ENCODE results near the gene LRRIQ4.

The LRRIQ4 gene

DNA sequence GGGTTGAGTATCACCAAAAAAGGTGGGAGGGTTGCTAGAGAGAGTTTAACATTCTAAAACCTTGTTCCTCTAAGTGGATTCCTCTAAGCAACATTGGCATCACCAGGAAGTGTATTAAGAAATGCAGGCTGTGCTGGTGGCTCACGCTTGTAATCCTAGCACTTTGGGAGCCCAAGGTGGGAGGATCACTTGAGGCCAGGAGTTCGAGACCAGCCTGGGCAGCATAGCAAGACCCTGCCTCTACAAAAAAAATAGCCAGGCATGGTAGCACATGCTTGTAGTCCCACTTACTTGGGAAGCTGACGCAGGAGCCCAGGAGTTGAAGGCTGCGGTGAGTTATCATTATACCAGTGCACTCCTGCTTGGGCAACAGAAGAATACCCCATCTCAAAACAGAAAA is 34.8 kb upstream of the LRRIQ4 start:
- TF ChIP-seq, protein P1, sequence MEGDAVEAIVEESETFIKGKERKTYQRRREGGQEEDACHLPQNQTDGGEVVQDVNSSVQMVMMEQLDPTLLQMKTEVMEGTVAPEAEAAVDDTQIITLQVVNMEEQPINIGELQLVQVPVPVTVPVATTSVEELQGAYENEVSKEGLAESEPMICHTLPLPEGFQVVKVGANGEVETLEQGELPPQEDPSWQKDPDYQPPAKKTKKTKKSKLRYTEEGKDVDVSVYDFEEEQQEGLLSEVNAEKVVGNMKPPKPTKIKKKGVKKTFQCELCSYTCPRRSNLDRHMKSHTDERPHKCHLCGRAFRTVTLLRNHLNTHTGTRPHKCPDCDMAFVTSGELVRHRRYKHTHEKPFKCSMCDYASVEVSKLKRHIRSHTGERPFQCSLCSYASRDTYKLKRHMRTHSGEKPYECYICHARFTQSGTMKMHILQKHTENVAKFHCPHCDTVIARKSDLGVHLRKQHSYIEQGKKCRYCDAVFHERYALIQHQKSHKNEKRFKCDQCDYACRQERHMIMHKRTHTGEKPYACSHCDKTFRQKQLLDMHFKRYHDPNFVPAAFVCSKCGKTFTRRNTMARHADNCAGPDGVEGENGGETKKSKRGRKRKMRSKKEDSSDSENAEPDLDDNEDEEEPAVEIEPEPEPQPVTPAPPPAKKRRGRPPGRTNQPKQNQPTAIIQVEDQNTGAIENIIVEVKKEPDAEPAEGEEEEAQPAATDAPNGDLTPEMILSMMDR (IDR thresholded peaks at IDR 0.05; ENCODE audit: poor library complexity, severe bottlenecking) = no peak
- peaks cover 8% of the 10 kb centered on the region for H3K4me1 ChIP-seq (ENCODE audit: insufficient read depth, poor library complexity, severe bottlenecking)
- no peak for ATAC-seq (ENCODE audit: low read depth)

DNA sequence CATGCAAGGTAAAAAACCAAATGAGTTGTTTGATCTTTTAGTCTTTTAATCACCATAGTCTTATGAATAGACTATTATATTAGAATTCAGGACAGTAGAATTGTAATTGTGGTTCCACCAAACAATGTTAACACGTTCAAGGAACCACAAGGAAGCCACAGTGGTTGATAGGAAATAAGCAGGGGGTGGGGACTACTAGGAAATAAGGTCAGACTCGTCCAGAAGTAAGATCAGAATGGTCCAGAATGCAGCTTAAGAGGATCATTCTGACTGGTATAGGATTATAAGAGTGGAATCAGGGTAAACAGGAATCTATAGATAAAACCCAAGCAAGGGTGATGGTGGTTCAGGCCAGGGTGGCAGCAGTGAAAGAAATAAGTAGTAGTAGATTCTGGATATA is 31.9 kb upstream of the LRRIQ4 start:
- H3K27ac ChIP-seq (ENCODE audit: poor library complexity, severe bottlenecking) = no peak overlapping the region
- ATAC-seq (ENCODE audit: low read depth) (no peak), DNase-seq (ENCODE audit: low spot score) (no peak)
- TF ChIP-seq, protein P1 (IDR thresholded peaks at IDR 0.05; ENCODE audit: poor library complexity, severe bottlenecking) = no peak
- peaks cover 99% of the 10 kb centered on the region for H3K36me3 ChIP-seq (ENCODE audit: low read depth)
- no peaks in the 10 kb centered on the region for H3K27me3 ChIP-seq (ENCODE audit: insufficient read depth, poor library complexity, severe bottlenecking)
- no peak overlapping the region for H3K4me3 ChIP-seq (ENCODE audit: severe bottlenecking)
- no peaks in the 10 kb centered on the region for H3K9me3 ChIP-seq (ENCODE audit: severe bottlenecking)
- no peaks in the 10 kb centered on the region for H3K4me1 ChIP-seq (ENCODE audit: insufficient read depth, poor library complexity, severe bottlenecking)

More for the DNA sequence above, 34.8 kb upstream of the LRRIQ4 start:
- no peak for DNase-seq (ENCODE audit: low spot score)
- H3K36me3 ChIP-seq (ENCODE audit: low read depth) = peaks cover 88% of the 10 kb centered on the region
- no peak overlapping the region for H3K4me3 ChIP-seq (ENCODE audit: severe bottlenecking)
- no peaks in the 10 kb centered on the region for H3K9me3 ChIP-seq (ENCODE audit: severe bottlenecking)
- no peak overlapping the region for H3K27ac ChIP-seq (ENCODE audit: poor library complexity, severe bottlenecking)
- no peaks in the 10 kb centered on the region for H3K27me3 ChIP-seq (ENCODE audit: insufficient read depth, poor library complexity, severe bottlenecking)

DNA sequence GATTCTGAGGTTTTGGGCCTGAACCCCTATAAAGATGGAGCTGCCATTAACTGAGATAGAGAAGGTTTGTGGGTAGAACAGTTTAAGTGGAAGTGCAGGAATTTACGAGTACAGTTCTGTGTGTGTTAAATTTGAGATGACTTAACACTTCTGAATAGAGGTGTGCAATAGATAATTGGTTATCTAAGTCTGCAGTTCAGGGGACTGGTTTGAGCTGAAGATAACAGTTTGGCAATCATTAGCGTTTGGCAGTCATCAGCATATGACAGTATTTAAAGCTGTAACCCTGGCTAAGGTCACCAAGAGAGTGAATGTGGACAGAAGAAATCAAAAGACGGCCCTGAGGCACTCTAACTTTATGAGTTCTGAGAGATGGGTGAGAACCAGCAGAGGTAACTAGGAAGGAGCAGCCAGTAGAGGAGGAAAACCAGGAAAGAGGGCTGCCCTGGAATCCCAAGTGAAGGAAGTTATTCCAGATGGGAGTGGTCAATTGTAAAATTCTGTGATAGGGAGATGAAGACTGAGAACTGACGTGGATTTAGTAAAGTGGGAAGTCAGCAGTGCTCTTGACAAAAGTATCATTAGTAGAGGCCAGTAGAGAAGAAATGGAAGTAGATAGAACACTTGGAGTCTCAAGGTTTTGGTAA is 31.3 kb upstream of the LRRIQ4 start:
- Histone ChIP-seq H3K4me3 (ENCODE audit: severe bottlenecking) (no peak overlapping the region), H3K9me3 (ENCODE audit: severe bottlenecking) (no peaks in the 10 kb centered on the region), H3K4me1 (ENCODE audit: insufficient read depth, poor library complexity, severe bottlenecking) (no peaks in the 10 kb centered on the region), H3K36me3 (ENCODE audit: low read depth) (peaks cover 99% of the 10 kb centered on the region), H3K27ac (ENCODE audit: poor library complexity, severe bottlenecking) (no peak overlapping the region), H3K27me3 (ENCODE audit: insufficient read depth, poor library complexity, severe bottlenecking) (no peaks in the 10 kb centered on the region)
- no peak for ATAC-seq (ENCODE audit: low read depth)
- TF ChIP-seq, protein P1 (IDR thresholded peaks at IDR 0.05; ENCODE audit: poor library complexity, severe bottlenecking) = no peak
- no peak for DNase-seq (ENCODE audit: low spot score)

DNA sequence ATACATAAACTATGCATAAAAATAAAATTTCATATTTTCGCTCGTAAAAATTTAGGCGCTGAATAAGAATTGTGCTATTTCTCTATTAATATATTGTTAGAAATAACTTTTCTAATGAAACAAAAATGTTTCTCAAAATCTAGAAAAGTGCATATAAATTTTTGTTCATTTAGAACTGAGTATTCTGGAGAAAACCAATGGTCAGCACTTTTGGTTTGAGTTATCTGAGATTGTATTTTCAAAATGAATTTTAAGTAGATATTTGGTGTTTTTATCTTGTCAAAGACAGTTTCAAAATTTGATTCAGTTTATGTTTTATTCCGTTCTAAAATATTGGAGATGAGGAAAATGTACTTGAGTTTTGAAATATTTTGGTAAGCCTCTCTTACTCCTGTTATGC is 25.6 kb upstream of the LRRIQ4 start:
- Histone ChIP-seq H3K36me3 (ENCODE audit: low read depth) (peaks cover 82% of the 10 kb centered on the region), H3K27ac (ENCODE audit: poor library complexity, severe bottlenecking) (no peak overlapping the region), H3K9me3 (ENCODE audit: severe bottlenecking) (no peaks in the 10 kb centered on the region), H3K27me3 (ENCODE audit: insufficient read depth, poor library complexity, severe bottlenecking) (no peaks in the 10 kb centered on the region), H3K4me3 (ENCODE audit: severe bottlenecking) (no peak overlapping the region), H3K4me1 (ENCODE audit: insufficient read depth, poor library complexity, severe bottlenecking) (no peaks in the 10 kb centered on the region)
- DNase-seq (ENCODE audit: low spot score) = no peak
- TF ChIP-seq, protein P1 (IDR thresholded peaks at IDR 0.05; ENCODE audit: poor library complexity, severe bottlenecking) = no peak
- no peak for ATAC-seq (ENCODE audit: low read depth)

DNA sequence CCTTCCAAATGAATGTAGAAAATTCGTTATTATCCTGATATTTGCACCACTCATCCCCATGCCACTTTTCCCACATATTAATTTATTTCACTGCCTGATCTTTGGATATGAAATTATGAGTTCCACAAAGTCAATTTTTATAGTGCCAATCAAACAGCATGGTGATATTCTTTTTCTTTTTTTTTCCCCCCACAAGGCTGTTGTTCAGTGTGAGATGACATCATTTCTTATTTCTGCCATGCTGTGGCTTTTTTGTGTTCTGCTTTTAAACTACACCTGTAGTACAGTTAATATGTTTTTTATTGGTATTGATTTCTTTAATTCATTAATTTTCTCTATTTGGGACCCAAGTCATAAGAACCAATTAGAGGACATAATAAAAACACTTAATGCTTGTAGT is 24.9 kb upstream of the LRRIQ4 start:
- TF ChIP-seq, protein P1 (IDR thresholded peaks at IDR 0.05; ENCODE audit: poor library complexity, severe bottlenecking) = no peak
- H3K9me3 ChIP-seq (ENCODE audit: severe bottlenecking) = no peaks in the 10 kb centered on the region
- DNase-seq (ENCODE audit: low spot score) (no peak), ATAC-seq (ENCODE audit: low read depth) (no peak)
- H3K27ac ChIP-seq (ENCODE audit: poor library complexity, severe bottlenecking) = no peak overlapping the region
- H3K36me3 ChIP-seq (ENCODE audit: low read depth) = peaks cover 76% of the 10 kb centered on the region
- H3K4me1 ChIP-seq (ENCODE audit: insufficient read depth, poor library complexity, severe bottlenecking) = no peaks in the 10 kb centered on the region
- H3K27me3 ChIP-seq (ENCODE audit: insufficient read depth, poor library complexity, severe bottlenecking) = no peaks in the 10 kb centered on the region
- H3K4me3 ChIP-seq (ENCODE audit: severe bottlenecking) = no peak overlapping the region

Data from RWPE2 (cell line).